Tibial nerve (tissue), 4 donors: ENCODE measurements around the gene IGF2. TPM values are rescaled to one million over a fixed set of nuclear protein-coding genes. Genes with fewer than 3 reads are reported as not detected.
A peak's percentile ranks its signal among the peaks of the same experiment; 100 is the strongest.

Experiments used
- DNase-seq, 2 donors: peaks; one replicate each; pipeline ENCODE4 v3.0.0-alpha.2; 2019; ENCODE audit warnings: low spot score in 2 of 2
- H3K27ac ChIP-seq, 4 donors: fragments of 200-600 bp; sonication (generic) in 3 of 4; one replicate each; pipeline ENCODE4 v1.5.1; 2017 to 2019; ENCODE audit warnings: mild to moderate bottlenecking in 1 of 4
- H3K27me3 ChIP-seq, 2 donors: fragments of 200-600 bp; sonication (generic) in 1 of 2; one replicate each; pipeline versions ENCODE4 v1.5.1 to v1.6.0; 2017 to 2019
- H3K36me3 ChIP-seq, 3 donors: fragments of 200-600 bp; sonication (generic); one replicate each; pipeline ENCODE4 v1.5.1; 2018 to 2019
- H3K4me1 ChIP-seq, 4 donors: fragments of 200-600 bp; sonication (generic) in 3 of 4; one replicate each; pipeline ENCODE4 v1.5.1; 2017 to 2019
- H3K4me3 ChIP-seq, 4 donors: fragments of 200-600 bp; sonication (generic) in 3 of 4; one replicate each; pipeline ENCODE4 v1.5.1; 2017 to 2019; ENCODE audit warnings: mild to moderate bottlenecking in 1 of 4, moderate library complexity in 1 of 4
- H3K9me3 ChIP-seq, 4 donors: fragments of 200-600 bp; sonication (generic) in 3 of 4; one replicate each; pipeline ENCODE4 v1.5.1; 2017 to 2019
- CTCF ChIP-seq, 5 experiments: fragments of 200-600 bp in 3 of 5; fragments of 450-650 bp in 2 of 5; sonication (generic) in 3 of 5; IDR thresholded peaks; one replicate each; pipeline ENCODE4 v1.5.1; 2016 to 2019; ENCODE audit warnings: antibody characterized with exemption in 5 of 5, mild to moderate bottlenecking in 3 of 5, moderate library complexity in 2 of 5
- EP300 ChIP-seq, 2 donors: sonication (generic); formaldehyde crosslinking; IDR thresholded peaks; one replicate each; pipeline ENCODE4 v1.6.1; 2017; ENCODE audit warnings: antibody characterized with exemption in 2 of 2, mild to moderate bottlenecking in 1 of 2
- POLR2A ChIP-seq, 2 donors: fragments of 450-650 bp; IDR thresholded peaks; one replicate each; pipeline ENCODE4 v1.6.1; 2017; ENCODE audit warnings: antibody characterized with exemption in 2 of 2, mild to moderate bottlenecking in 2 of 2, moderate library complexity in 2 of 2
- WGBS, 2 donors: methylation state at CpG; one replicate each; pipeline ENCODE4 v1.1.5; 2018; 5-methylcytosine and 5-hydroxymethylcytosine counted together
- total RNA-seq, 4 donors: library from RNA; depleted of rRNA; stranded (reverse); fragments of >200 nt; gene quantifications; one replicate each; pipeline ENCODE4 v1.1.0, GENCODE V29; 2016

IGF2 gene
- total RNA-seq, 4 donors from 2014 or later, result 131 to 246 (median 173) TPM

- WGBS, 2 donors, result 86 to 92% methylated on average over 10 to 12 of the region's 14 CpGs
- H3K27me3 ChIP-seq, result no peaks in the 10 kb centered on the region
- peaks cover 0 to 64% (median 18%) of the 10 kb centered on the region in 4 donors for H3K4me1 ChIP-seq
- no peaks in the 10 kb centered on the region for H3K9me3 ChIP-seq
- no peak for TF ChIP-seq EP300 (IDR thresholded peaks at IDR 0.05)
- no peak for TF ChIP-seq POLR2A (IDR thresholded peaks at IDR 0.05)
- TF ChIP-seq CTCF (IDR thresholded peaks at IDR 0.05), result no peak
- H3K36me3 ChIP-seq, result no peaks in the 10 kb centered on the region
- DNase-seq, result no peak
- H3K4me3 ChIP-seq, result no peak overlapping the region
- H3K27ac ChIP-seq, result peak overlapping the region in 3 of 4 donors; percentile 15 to 95 (median 90)
Observed at GRCh38 chr11:2097998-2098690, 41.0 kb downstream of the IGF2 start.

- peak; percentile 60 to 67 for DNase-seq
- peak overlapping the region; percentile 58 to 95 (median 84) for H3K27ac ChIP-seq
- TF ChIP-seq POLR2A (IDR thresholded peaks at IDR 0.05) (no peak), EP300 (IDR thresholded peaks at IDR 0.05) (peak in 1 of 2 donors; percentile 68)
- peak overlapping the region in 1 of 4 donors; percentile 14 for H3K4me3 ChIP-seq
- H3K27me3 ChIP-seq, result no peaks in the 10 kb centered on the region
- H3K36me3 ChIP-seq, result no peaks in the 10 kb centered on the region
- H3K4me1 ChIP-seq, result peaks cover 0 to 67% (median 18%) of the 10 kb centered on the region in 4 donors
- 3 to 17% methylated on average over 8 to 19 of the region's 28 CpGs for WGBS, 2 donors
- no peaks in the 10 kb centered on the region for H3K9me3 ChIP-seq
Observed at GRCh38 chr11:2097356-2097997, 41.7 kb downstream of the IGF2 start.

- Histone ChIP-seq H3K9me3 (no peaks in the 10 kb centered on the region), H3K4me1 (peaks cover 0 to 67% (median 18%) of the 10 kb centered on the region in 4 donors), H3K4me3 (peak overlapping the region in 1 of 4 donors; percentile 14), H3K27ac (peak overlapping the region; percentile 58 to 95 (median 84)), H3K36me3 (no peaks in the 10 kb centered on the region), H3K27me3 (no peaks in the 10 kb centered on the region)
- peak; percentile 15 to 24 for DNase-seq
- 28 to 34% methylated on average over 15 to 16 of the region's 17 CpGs for WGBS, 2 donors
- TF ChIP-seq EP300 (IDR thresholded peaks at IDR 0.05), result no peak
- no peak for TF ChIP-seq POLR2A (IDR thresholded peaks at IDR 0.05)
- no peak for TF ChIP-seq CTCF (IDR thresholded peaks at IDR 0.05)
Observed at GRCh38 chr11:2096919-2097301, 42.3 kb downstream of the IGF2 start.

- no peak for DNase-seq
- Histone ChIP-seq H3K36me3 (no peaks in the 10 kb centered on the region), H3K4me1 (peaks cover 0 to 67% (median 18%) of the 10 kb centered on the region in 4 donors), H3K9me3 (no peaks in the 10 kb centered on the region), H3K4me3 (no peak overlapping the region), H3K27me3 (no peaks in the 10 kb centered on the region), H3K27ac (peak overlapping the region; percentile 58 to 95 (median 84))
- TF ChIP-seq POLR2A (IDR thresholded peaks at IDR 0.05), result no peak
- no peak for TF ChIP-seq EP300 (IDR thresholded peaks at IDR 0.05)
- no peak for TF ChIP-seq CTCF (IDR thresholded peaks at IDR 0.05)
- WGBS, 2 donors, result 87 to 89% methylated on average over 19 of the region's 19 CpGs
Observed at GRCh38 chr11:2096011-2096918, 42.9 kb downstream of the IGF2 start.

GRCh38 chr11:2095542-2095941, 43.6 kb downstream of the IGF2 start:
- Histone ChIP-seq H3K4me3 (no peak overlapping the region), H3K36me3 (no peaks in the 10 kb centered on the region), H3K27me3 (no peaks in the 10 kb centered on the region), H3K4me1 (peaks cover 0 to 67% (median 18%) of the 10 kb centered on the region in 4 donors), H3K27ac (peak overlapping the region in 1 of 4 donors; percentile 90), H3K9me3 (no peaks in the 10 kb centered on the region)
- TF ChIP-seq POLR2A (IDR thresholded peaks at IDR 0.05) (no peak), CTCF (IDR thresholded peaks at IDR 0.05) (no peak), EP300 (IDR thresholded peaks at IDR 0.05) (no peak)
- WGBS, 2 donors, result 90 to 97% methylated on average over 7 of the region's 7 CpGs
- no peak for DNase-seq
